Duodenal mucosa (tissue), 2 donors: ENCODE measurements around the gene HDAC6.

Source experiments
- H3K27ac ChIP-seq: one replicate; pipeline ENCODE4 v1.7.0; 2013; ENCODE audit warnings: low read depth, low read length
- H3K27me3 ChIP-seq, 2 donors: one replicate each; pipeline ENCODE4 v1.7.0; 2013; ENCODE audit warnings: low read length in 2 of 2, control low read depth in 1 of 2; ENCODE audit not compliant: insufficient read depth in 2 of 2, control insufficient read depth in 1 of 2
- H3K36me3 ChIP-seq, 2 donors: one replicate each; pipeline ENCODE4 v1.7.0; 2013; ENCODE audit warnings: low read length in 2 of 2, control low read depth in 1 of 2; ENCODE audit not compliant: insufficient read depth in 2 of 2, control insufficient read depth in 1 of 2
- H3K4me1 ChIP-seq, 2 donors: one replicate each; pipeline ENCODE4 v1.7.0; 2013; ENCODE audit warnings: low read length in 2 of 2, control low read depth in 1 of 2; ENCODE audit not compliant: insufficient read depth in 2 of 2, control insufficient read depth in 1 of 2
- H3K4me3 ChIP-seq, 2 donors: one replicate each; pipeline ENCODE4 v1.7.0; 2013; ENCODE audit warnings: low read length in 2 of 2, low read depth in 1 of 2
- H3K9ac ChIP-seq, 2 donors: one replicate each; pipeline ENCODE4 v1.7.0; 2013; ENCODE audit warnings: low read length in 2 of 2, low read depth in 1 of 2
- H3K9me3 ChIP-seq, 2 donors: one replicate each; pipeline ENCODE4 v1.7.0; 2013; ENCODE audit warnings: low read length in 2 of 2, control low read depth in 1 of 2; ENCODE audit not compliant: control insufficient read depth in 1 of 2

HDAC6 gene

DNA sequence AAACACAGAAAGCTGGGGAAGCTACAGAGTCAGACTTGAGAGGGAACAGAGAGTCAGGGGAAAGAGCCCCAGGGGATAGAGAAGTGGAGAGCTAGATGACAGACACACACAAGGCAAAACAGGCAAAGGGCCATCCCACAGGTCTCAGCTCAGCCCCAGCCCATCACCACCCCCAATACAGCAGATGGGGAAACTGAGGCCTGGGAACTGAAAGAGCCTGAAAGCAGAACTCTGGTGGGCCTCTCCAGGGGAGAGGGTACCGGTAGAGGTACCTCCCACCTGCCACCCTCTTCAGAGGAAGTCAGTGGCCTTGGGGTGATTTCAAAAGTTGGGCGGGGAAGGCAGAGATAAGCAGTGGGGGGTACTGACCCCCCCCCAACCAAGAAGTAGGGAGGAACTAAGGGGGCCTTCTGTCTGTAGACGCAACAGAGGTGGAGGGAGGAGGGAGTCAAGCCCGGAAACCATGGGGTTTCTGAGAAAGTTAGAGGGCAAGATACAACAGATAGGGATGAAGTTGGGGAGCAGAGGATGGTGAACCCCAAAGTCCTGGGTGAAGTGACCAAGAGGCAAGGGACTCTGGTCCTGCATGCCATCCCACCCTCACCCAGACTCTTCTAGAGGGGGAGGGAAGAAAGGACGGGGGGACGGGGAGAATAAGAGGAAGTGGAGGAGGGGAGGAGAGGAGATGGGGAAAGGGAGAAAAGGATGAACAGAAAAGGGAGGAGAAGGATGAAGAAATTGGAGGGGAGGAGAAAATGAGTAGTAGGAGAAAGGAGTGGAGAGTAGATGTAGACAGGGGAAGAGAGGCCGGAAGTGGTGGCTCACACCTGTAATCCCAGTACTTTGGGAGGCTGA is 12.3 kb upstream of the HDAC6 start:
- Histone ChIP-seq H3K9ac (no peak overlapping the region), H3K4me1 (no peaks in the 10 kb centered on the region), H3K4me3 (no peak overlapping the region), H3K9me3 (no peaks in the 10 kb centered on the region), H3K36me3 (no peaks in the 10 kb centered on the region), H3K27ac (no peak overlapping the region), H3K27me3 (no peaks in the 10 kb centered on the region)

DNA sequence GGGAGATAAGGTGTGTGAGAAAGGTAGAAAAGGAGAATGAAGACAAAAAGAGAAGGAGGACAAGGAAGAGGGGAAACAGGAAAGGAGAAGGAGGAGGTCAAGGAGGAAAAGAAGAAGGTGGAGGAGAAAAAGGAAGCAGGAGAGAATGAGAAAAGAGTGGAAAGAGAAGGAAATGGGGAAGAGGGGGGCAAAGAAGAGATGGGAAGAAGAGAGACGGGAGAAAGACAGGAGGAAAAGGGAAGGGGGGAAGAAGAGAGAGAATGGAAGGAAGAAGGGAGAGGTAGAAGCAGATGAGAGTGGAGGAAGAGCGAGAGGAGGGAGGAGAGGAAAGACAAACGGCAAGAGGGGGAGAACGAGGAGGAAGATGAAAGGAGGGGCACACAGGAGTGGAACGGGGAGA is 11.4 kb upstream of the HDAC6 start:
- Histone ChIP-seq H3K9me3 (no peaks in the 10 kb centered on the region), H3K4me3 (no peak overlapping the region), H3K4me1 (no peaks in the 10 kb centered on the region), H3K27me3 (no peaks in the 10 kb centered on the region), H3K27ac (no peak overlapping the region), H3K36me3 (no peaks in the 10 kb centered on the region), H3K9ac (no peak overlapping the region)

DNA sequence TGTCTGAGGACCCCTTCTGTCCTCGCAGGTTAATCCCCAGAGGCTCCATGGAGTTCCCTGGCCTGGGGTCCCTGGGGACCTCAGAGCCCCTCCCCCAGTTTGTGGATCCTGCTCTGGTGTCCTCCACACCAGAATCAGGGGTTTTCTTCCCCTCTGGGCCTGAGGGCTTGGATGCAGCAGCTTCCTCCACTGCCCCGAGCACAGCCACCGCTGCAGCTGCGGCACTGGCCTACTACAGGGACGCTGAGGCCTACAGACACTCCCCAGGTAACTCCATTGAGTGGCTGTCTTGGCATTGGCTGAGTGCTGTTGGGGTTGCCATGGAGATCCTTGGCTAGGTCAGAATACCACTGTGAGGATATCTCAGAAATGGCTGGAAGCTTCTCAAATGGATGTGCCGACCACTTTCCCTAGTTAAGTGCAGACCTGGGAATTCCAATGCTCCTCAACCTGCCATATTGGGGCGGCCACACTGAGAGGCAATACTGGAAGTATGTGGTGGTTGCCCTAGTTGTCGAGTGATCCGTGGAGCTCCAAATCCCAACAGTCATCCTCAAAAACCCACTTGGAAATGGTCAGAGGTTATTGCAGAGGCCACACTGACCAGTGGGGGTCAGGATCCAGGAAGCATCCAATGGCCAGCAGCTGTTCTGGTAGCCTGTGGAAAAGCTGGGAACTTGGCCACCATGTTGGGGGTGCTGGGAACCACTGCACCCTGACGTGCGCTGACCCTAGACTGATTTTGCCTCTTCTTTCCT is 10.6 kb upstream of the HDAC6 start:
- H3K27me3 ChIP-seq = no peaks in the 10 kb centered on the region
- no peaks in the 10 kb centered on the region for H3K36me3 ChIP-seq
- H3K4me3 ChIP-seq = no peak overlapping the region
- H3K4me1 ChIP-seq = no peaks in the 10 kb centered on the region
- H3K9ac ChIP-seq = no peak overlapping the region
- no peaks in the 10 kb centered on the region for H3K9me3 ChIP-seq
- H3K27ac ChIP-seq = no peak overlapping the region

DNA sequence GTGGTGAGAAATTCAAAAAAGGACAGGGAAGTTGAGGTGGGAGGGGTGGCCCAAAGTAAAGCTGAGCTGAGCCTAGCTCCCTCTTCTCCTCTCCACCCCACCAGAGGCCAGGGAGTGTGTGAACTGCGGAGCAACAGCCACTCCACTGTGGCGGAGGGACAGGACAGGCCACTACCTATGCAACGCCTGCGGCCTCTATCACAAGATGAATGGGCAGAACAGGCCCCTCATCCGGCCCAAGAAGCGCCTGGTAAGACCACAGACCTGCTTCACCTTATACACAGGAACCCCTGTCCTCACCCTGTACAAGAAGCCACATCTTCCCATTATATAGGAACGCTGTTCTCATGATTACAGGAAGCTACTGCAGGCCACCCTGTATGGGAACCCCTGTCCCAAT is 9.6 kb upstream of the HDAC6 start:
- no peaks in the 10 kb centered on the region for H3K27me3 ChIP-seq
- no peaks in the 10 kb centered on the region for H3K36me3 ChIP-seq
- H3K9me3 ChIP-seq = no peaks in the 10 kb centered on the region
- H3K9ac ChIP-seq = no peak overlapping the region
- H3K4me1 ChIP-seq = no peaks in the 10 kb centered on the region
- no peak overlapping the region for H3K4me3 ChIP-seq
- H3K27ac ChIP-seq = no peak overlapping the region

DNA sequence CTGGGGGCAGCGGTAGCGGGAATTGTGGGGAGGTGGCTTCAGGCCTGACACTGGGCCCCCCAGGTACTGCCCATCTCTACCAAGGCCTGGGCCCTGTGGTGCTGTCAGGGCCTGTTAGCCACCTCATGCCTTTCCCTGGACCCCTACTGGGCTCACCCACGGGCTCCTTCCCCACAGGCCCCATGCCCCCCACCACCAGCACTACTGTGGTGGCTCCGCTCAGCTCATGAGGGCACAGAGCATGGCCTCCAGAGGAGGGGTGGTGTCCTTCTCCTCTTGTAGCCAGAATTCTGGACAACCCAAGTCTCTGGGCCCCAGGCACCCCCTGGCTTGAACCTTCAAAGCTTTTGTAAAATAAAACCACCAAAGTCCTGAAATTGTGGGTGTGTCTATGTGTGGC is 7.9 kb upstream of the HDAC6 start:
- Histone ChIP-seq H3K27me3 (no peaks in the 10 kb centered on the region), H3K9ac (no peak overlapping the region), H3K9me3 (no peaks in the 10 kb centered on the region), H3K27ac (no peak overlapping the region), H3K4me3 (no peak overlapping the region), H3K36me3 (no peaks in the 10 kb centered on the region), H3K4me1 (no peaks in the 10 kb centered on the region)

DNA sequence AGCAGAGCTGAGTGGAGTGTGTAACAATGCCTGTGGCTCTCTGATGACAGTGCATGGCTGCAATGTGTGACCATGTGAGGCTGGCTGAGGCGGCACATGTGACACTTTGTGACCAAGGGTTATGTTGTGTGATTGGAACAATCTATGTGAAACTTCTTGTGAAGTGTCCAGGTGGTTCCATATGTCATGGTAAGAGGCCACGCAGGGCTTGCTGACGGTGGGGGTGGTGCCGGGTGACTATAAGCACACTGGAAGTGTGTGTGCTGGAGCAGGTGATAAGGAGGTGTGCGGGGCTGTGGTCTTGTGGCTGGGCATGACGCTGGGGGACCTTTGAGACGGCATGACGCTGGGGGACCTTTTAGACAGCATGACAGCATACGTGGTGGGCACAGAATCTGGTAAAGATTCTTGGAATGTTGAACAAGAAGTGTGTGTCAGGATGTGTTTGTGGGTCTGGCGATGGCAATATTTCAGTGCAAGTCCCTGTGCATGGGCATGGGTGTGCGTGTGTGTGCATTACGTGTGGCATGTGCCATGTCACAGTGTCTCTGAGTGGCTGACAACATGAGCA is 7.4 kb upstream of the HDAC6 start:
- H3K27me3 ChIP-seq = no peaks in the 10 kb centered on the region
- H3K27ac ChIP-seq = no peak overlapping the region
- no peaks in the 10 kb centered on the region for H3K36me3 ChIP-seq
- no peak overlapping the region for H3K9ac ChIP-seq
- no peaks in the 10 kb centered on the region for H3K4me1 ChIP-seq
- H3K9me3 ChIP-seq = no peaks in the 10 kb centered on the region
- H3K4me3 ChIP-seq = no peak overlapping the region

DNA sequence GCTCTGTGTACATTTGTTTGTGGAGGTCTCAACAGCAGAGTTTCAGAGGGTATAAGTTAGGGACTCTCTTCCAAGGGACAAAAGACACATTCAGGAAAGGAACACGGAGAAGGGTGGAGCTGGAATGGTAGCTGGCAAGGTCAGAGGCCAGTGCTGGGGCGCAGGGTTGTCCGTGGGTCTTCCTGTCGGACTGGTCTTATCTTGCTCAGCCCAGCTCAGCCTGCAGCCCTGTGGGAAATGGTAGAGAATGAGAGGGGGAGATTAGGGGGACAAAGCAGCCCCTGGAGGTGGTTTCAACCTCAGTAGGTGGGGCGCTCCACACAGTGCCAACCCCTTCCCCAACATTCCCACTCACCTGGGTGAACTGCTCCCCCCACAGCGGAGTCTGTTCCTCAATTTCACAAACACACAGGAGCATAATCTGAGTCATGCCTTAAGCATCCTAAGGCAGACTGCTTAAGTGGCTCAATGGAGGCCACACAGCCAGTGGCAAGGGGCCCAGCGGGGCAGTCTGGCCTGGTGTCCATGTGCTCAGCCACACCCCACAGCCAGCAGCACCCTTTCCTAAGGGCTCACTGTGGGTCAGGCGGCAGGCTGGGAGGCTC is 6.9 kb upstream of the HDAC6 start:
- no peak overlapping the region for H3K27ac ChIP-seq
- H3K9ac ChIP-seq = no peak overlapping the region
- no peak overlapping the region for H3K4me3 ChIP-seq
- no peaks in the 10 kb centered on the region for H3K4me1 ChIP-seq
- H3K36me3 ChIP-seq = no peaks in the 10 kb centered on the region
- no peaks in the 10 kb centered on the region for H3K27me3 ChIP-seq
- no peaks in the 10 kb centered on the region for H3K9me3 ChIP-seq

DNA sequence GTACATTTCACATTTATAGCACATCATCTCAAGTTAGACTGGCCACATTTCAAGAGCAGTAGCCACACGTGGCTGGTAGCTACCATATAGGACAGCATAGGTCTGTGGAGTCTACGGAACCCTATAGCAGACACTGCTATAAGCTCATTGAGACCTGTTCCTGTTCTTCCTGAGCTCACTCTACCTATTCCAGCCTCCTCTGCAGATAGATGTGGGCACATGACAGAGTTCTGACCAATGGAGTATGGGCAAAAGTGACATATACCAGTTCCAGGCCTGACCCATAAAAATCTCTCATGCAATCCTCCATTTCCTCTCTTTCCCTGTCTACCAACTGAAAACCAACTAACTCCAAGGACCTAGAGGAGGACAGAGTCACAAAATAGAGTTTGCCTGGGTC is 3.5 kb upstream of the HDAC6 start:
- H3K9me3 ChIP-seq = no peaks in the 10 kb centered on the region

DNA sequence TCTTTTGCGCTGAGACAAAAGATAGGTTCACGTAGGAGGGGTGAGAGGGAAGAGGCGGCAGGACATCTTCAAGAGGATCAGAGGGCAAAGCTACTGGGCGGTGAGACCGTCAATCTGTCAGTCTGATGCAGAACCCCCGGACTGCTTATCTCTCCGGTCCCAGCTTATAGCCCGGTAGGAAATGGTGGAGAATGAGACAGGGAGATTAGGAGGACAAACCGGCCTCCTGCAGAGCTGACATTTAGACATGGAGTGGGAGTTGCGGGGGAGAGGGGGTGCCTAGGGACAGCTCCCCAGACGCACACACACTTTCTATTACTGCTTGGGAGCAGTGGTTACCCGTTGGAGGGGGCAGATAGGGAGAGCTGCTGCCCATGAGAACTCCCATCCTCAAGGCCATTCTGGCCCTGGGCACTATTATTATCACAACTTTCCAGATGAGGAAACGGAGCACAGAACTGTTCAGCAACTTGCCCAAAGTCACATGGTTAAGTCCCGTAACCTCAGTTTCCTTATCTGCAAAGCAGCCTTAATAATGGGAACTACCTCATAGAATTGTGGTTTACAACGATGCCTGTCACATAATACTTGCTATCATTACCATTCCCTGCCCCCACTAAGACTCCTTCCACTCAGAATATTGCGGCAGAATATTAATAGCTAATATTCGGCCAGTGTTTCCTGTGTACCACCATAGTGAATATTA is 1.1 kb upstream of the HDAC6 start:
- H3K27ac ChIP-seq = peak overlapping the region; percentile 88
- no peaks in the 10 kb centered on the region for H3K27me3 ChIP-seq
- H3K9me3 ChIP-seq = no peaks in the 10 kb centered on the region
- peak overlapping the region; percentile 78 for H3K4me3 ChIP-seq
- H3K4me1 ChIP-seq = peaks cover 6 to 14% of the 10 kb centered on the region in 2 donors
- H3K9ac ChIP-seq = peak overlapping the region; percentile 64 to 68
- peaks cover 0 to 10% of the 10 kb centered on the region in 2 donors for H3K36me3 ChIP-seq

More for the DNA sequence above, 3.5 kb upstream of the HDAC6 start:
- Histone ChIP-seq H3K9ac (no peak overlapping the region), H3K4me1 (peaks cover 6 to 14% of the 10 kb centered on the region in 2 donors), H3K27ac (no peak overlapping the region), H3K36me3 (no peaks in the 10 kb centered on the region), H3K4me3 (no peak overlapping the region), H3K27me3 (no peaks in the 10 kb centered on the region)
